ENCODE data around the gene LRRC8B.
"Not testable (repeated sequence)": the region's sequence is repeated elsewhere in the genome, so short reads cannot be mapped to it uniquely, and the experiment has no call there.

Gene LRRC8B

GRCh38 chr1:89587729-89588161 is 63.1 kb downstream of the LRRC8B start:
- DNase-seq, result no peak

- DNase-seq, result no peak
Measured at GRCh38 chr1:89588480-89588879, 63.9 kb downstream of the LRRC8B start.

- DNase-seq, result no peak
Measured at GRCh38 chr1:89589515-89589914, 64.9 kb downstream of the LRRC8B start.

- DNase-seq, result no peak
Measured at GRCh38 chr1:89590341-89591080, 65.9 kb downstream of the LRRC8B start.

GRCh38 chr1:89592861-89593302 is 68.3 kb downstream of the LRRC8B start:
- not testable (repeated sequence) for DNase-seq

GRCh38 chr1:89594096-89594740 is 69.6 kb downstream of the LRRC8B start:
- no peak for DNase-seq

GRCh38 chr1:89596698-89597097 is 72.1 kb downstream of the LRRC8B start:
- DNase-seq, result no peak

GRCh38 chr1:89598450-89599331 is 74.1 kb downstream of the LRRC8B start:
- DNase-seq, result no peak

GRCh38 chr1:89599332-89599630 is 74.7 kb downstream of the LRRC8B start:
- no peak for DNase-seq

- no peak for DNase-seq
Measured at GRCh38 chr1:89600451-89601224, 76.0 kb downstream of the LRRC8B start.

GRCh38 chr1:89602871-89603404 is 78.3 kb downstream of the LRRC8B start:
- no peak for DNase-seq

- no peak for DNase-seq
Measured at GRCh38 chr1:89603651-89604413, 79.2 kb downstream of the LRRC8B start.

GRCh38 chr1:89604414-89604735 is 79.7 kb downstream of the LRRC8B start:
- no peak for DNase-seq

GRCh38 chr1:89605692-89606091 is 81.1 kb downstream of the LRRC8B start:
- no peak for DNase-seq

GRCh38 chr1:89606227-89606980 is 81.8 kb downstream of the LRRC8B start:
- no peak for DNase-seq

GRCh38 chr1:89607156-89607555 is 82.5 kb downstream of the LRRC8B start:
- no peak for DNase-seq

GRCh38 chr1:89607586-89608318 is 83.1 kb downstream of the LRRC8B start:
- no peak for DNase-seq

- no peak for DNase-seq
Measured at GRCh38 chr1:89608319-89608983, 83.8 kb downstream of the LRRC8B start.

- no peak for DNase-seq
Measured at GRCh38 chr1:89608984-89609725, 84.5 kb downstream of the LRRC8B start.
